H1 (cell line): ENCODE data around the gene RNASE3. TPM values are rescaled to one million over a fixed set of nuclear protein-coding genes. Genes with fewer than 3 reads are reported as not detected.
A peak's percentile ranks its signal among the peaks of the same experiment; 100 is the strongest.
"Not testable (repeated sequence)": the region's sequence is repeated elsewhere in the genome, so short reads cannot be mapped to it uniquely, and the experiment has no call there.

Experiments used
- CTCF ChIA-PET: fragments of 300-600 bp; sonication (Branson Sonifier 250); formaldehyde crosslinking; loops from one replicate; lab custom pipeline; 2021; ENCODE audit not compliant: partially characterized antibody; lab: Charles Lee
- POLR2A ChIA-PET: fragments of 300-600 bp; sonication (Branson Sonifier 250); formaldehyde crosslinking; loops from one replicate; lab custom pipeline; 2021; ENCODE audit warnings: inconsistent platforms; ENCODE audit not compliant: partially characterized antibody; lab: Charles Lee
- DNase-seq, 2 experiments: peaks; one replicate each; pipeline versions ENCODE4 v3.0.0 to v3.0.0-alpha.2; 2010 to 2022; ENCODE audit warnings: low spot score in 2 of 2, low read depth in 1 of 2, mixed read lengths in 1 of 2
- FAIRE-seq: peaks from 2 replicates; lab custom pipeline; 2011; peaks lifted over from hg19 to GRCh38; lab: Jason Lieb, UNC
- H2AFZ ChIP-seq: 2 replicates; pipeline ENCODE4 v1.8.1; 2012; ENCODE audit warnings: low read length, inconsistent platforms
- H2AK5ac ChIP-seq: 2 replicates; pipeline ENCODE4 v1.6.1; 2013; ENCODE audit warnings: low read depth, low read length
- H2BK120ac ChIP-seq: replicated peaks from 2 replicates; pipeline ENCODE3; 2013; ENCODE audit warnings: low read depth, low read length, inconsistent platforms
- H2BK12ac ChIP-seq: 2 replicates; pipeline ENCODE4 v1.6.1; 2013; ENCODE audit warnings: low read depth, low read length
- H2BK15ac ChIP-seq: 2 replicates; pipeline ENCODE4 v1.6.1; 2013; ENCODE audit warnings: low read length
- H2BK20ac ChIP-seq: 2 replicates; pipeline ENCODE4 v1.6.1; 2013; ENCODE audit warnings: low read length
- H2BK5ac ChIP-seq: 2 replicates; pipeline ENCODE4 v1.6.1; 2013; ENCODE audit warnings: low read depth, low read length
- H3K14ac ChIP-seq: 2 replicates; pipeline ENCODE4 v1.6.1; 2013; ENCODE audit warnings: inconsistent platforms; ENCODE audit not compliant: insufficient read length
- H3K18ac ChIP-seq: 2 replicates; pipeline ENCODE4 v1.6.1; 2013; ENCODE audit warnings: low read length; ENCODE audit errors: extremely low read depth
- H3K23ac ChIP-seq: 2 replicates; pipeline ENCODE4 v1.6.1; 2013; ENCODE audit warnings: inconsistent platforms; ENCODE audit not compliant: insufficient read length
- H3K23me2 ChIP-seq: 2 replicates; pipeline ENCODE4 v1.6.1; 2013; ENCODE audit warnings: low read depth, low read length
- H3K27ac ChIP-seq: 2 replicates; pipeline ENCODE4 v1.6.1; 2011; ENCODE audit warnings: low read depth, low read length, inconsistent platforms
- H3K27me3 ChIP-seq, 4 experiments: replicated peaks in 1 of 4; 1 replicate in 1 of 4; 2 replicates in 3 of 4; pipeline versions ENCODE4 v1.6.1 to v1.8.1; 2011 to 2013; ENCODE audit warnings: low read length in 3 of 4, mild to moderate bottlenecking in 3 of 4, inconsistent platforms in 2 of 4, mixed read lengths in 2 of 4, moderate library complexity in 1 of 4; ENCODE audit not compliant: control insufficient read depth in 3 of 4, insufficient read depth in 3 of 4; ENCODE audit errors: extremely low read depth in 1 of 4
- H3K36me3 ChIP-seq, 4 experiments: 2 replicates each; pipeline versions ENCODE4 v1.6.1 to v1.8.1; 2011 to 2013; ENCODE audit warnings: mild to moderate bottlenecking in 4 of 4, low read length in 3 of 4, moderate library complexity in 2 of 4, control low read depth in 1 of 4, inconsistent platforms in 1 of 4; ENCODE audit not compliant: insufficient read depth in 4 of 4, control insufficient read depth in 2 of 4
- H3K4ac ChIP-seq: replicated peaks from 2 replicates; pipeline ENCODE3; 2013; ENCODE audit warnings: low read length, low read depth, mixed read lengths, inconsistent platforms; ENCODE audit not compliant: insufficient read length
- H3K4me1 ChIP-seq, 4 experiments: replicated peaks in 1 of 4; 1 replicate in 1 of 4; 2 replicates in 3 of 4; pipeline versions ENCODE4 v1.6.1 to v1.8.1; 2011 to 2013; ENCODE audit warnings: low read length in 3 of 4, inconsistent platforms in 2 of 4, mixed read lengths in 1 of 4; ENCODE audit not compliant: insufficient read depth in 4 of 4, control insufficient read depth in 3 of 4
- H3K4me2 ChIP-seq, 2 experiments: 2 replicates each; pipeline versions ENCODE4 v1.6.1 to v1.8.1; 2011 to 2013; ENCODE audit warnings: low read depth in 2 of 2, low read length in 2 of 2, control low read depth in 1 of 2, inconsistent platforms in 1 of 2, mild to moderate bottlenecking in 1 of 2; ENCODE audit not compliant: insufficient read depth in 1 of 2
- H3K4me3 ChIP-seq, 4 experiments: fragments of 200-600, 300-600 bp in 1 of 4; sonication (generic), shearing (Covaris generic), sonication (Bioruptor Twin) in 1 of 4; 2 replicates each; pipeline versions ENCODE4 v1.5.1 to v1.8.1; 2011 to 2016; ENCODE audit warnings: low read length in 4 of 4, low read depth in 3 of 4, control low read depth in 2 of 4, inconsistent platforms in 2 of 4, mild to moderate bottlenecking in 2 of 4, mixed read lengths in 1 of 4, moderate library complexity in 1 of 4; ENCODE audit not compliant: insufficient read depth in 2 of 4; ENCODE audit errors: extremely low read depth in 1 of 4
- H3K56ac ChIP-seq: replicated peaks from 2 replicates; pipeline ENCODE3; 2013; ENCODE audit warnings: low read depth, mild to moderate bottlenecking, mixed read lengths, low read length, inconsistent platforms; ENCODE audit not compliant: insufficient read length
- H3K79me1 ChIP-seq: 2 replicates; pipeline ENCODE4 v1.6.1; 2013; ENCODE audit warnings: low read depth, low read length, control low read depth
- H3K79me2 ChIP-seq, 2 experiments: 2 replicates each; pipeline versions ENCODE4 v1.6.1 to v1.8.1; 2012 to 2013; ENCODE audit warnings: low read length in 2 of 2, mild to moderate bottlenecking in 2 of 2, inconsistent platforms in 1 of 2; ENCODE audit not compliant: insufficient read depth in 2 of 2, control insufficient read depth in 1 of 2
- H3K9ac ChIP-seq, 4 experiments: replicated peaks in 1 of 4; 1 replicate in 1 of 4; 2 replicates in 3 of 4; pipeline versions ENCODE4 v1.6.1 to v1.8.1; 2011 to 2013; ENCODE audit warnings: low read depth in 3 of 4, low read length in 3 of 4, control low read depth in 2 of 4, mild to moderate bottlenecking in 2 of 4, moderate library complexity in 2 of 4, inconsistent platforms in 1 of 4; ENCODE audit errors: extremely low read depth in 1 of 4
- H3K9me3 ChIP-seq, 2 experiments: 2 replicates each; pipeline versions ENCODE4 v1.6.1 to v1.8.1; 2012 to 2013; ENCODE audit warnings: mild to moderate bottlenecking in 2 of 2, moderate library complexity in 2 of 2, control low read depth in 1 of 2, inconsistent platforms in 1 of 2, low read depth in 1 of 2, low read length in 1 of 2, mixed read lengths in 1 of 2; ENCODE audit not compliant: insufficient read depth in 2 of 2
- H4K20me1 ChIP-seq, 2 experiments: replicated peaks in 1 of 2; 2 replicates each; pipeline versions ENCODE3 to v1.8.1; 2011 to 2013; ENCODE audit warnings: inconsistent platforms in 2 of 2, low read length in 2 of 2, mild to moderate bottlenecking in 1 of 2; ENCODE audit not compliant: insufficient read depth in 2 of 2, control insufficient read depth in 1 of 2
- H4K5ac ChIP-seq: 2 replicates; pipeline ENCODE4 v1.6.1; 2013; ENCODE audit warnings: low read length, low read depth, mixed read lengths, inconsistent platforms; ENCODE audit not compliant: insufficient read length
- H4K8ac ChIP-seq: 2 replicates; pipeline ENCODE4 v1.8.0; 2013; ENCODE audit warnings: mild to moderate bottlenecking, moderate library complexity, low read length, inconsistent platforms; ENCODE audit not compliant: insufficient read depth; ENCODE audit errors: extremely low read depth
- H4K91ac ChIP-seq: replicated peaks from 2 replicates; pipeline ENCODE3; 2013; ENCODE audit warnings: low read length, mixed read lengths, inconsistent platforms; ENCODE audit not compliant: insufficient read length
- WGBS, 2 experiments: shearing (Covaris generic) in 1 of 2; methylation state at CpG; one replicate each; pipeline versions ENCODE4 v1.1.6 to v1.1.7; 2013 to 2015; ENCODE audit warnings: low lambda C conversion rate in 2 of 2, mixed read lengths in 2 of 2, inconsistent platforms in 1 of 2, low coverage in 1 of 2, missing lambda C conversion rate in 1 of 2; ENCODE audit not compliant: insufficient replicate concordance in 2 of 2, insufficient coverage in 1 of 2, insufficient read length in 1 of 2; ENCODE audit errors: extremely low coverage in 1 of 2, missing lambda C conversion rate in 1 of 2; 5-methylcytosine and 5-hydroxymethylcytosine counted together
- polyA plus RNA-seq, 7 experiments: library from polyadenylated mRNA; depleted of rRNA in 3 of 7; stranded (reverse) in 5 of 7; unstranded in 2 of 7; fragments of >200 nt in 5 of 7; fragments of 200-250 nt in 2 of 7; gene quantifications; 1 replicate in 5 of 7; 2 replicates in 1 of 7; 4 replicates in 1 of 7; pipeline versions ENCODE4 v1.2.1 to v1.2.3, GENCODE V29; 2011 to 2013; ENCODE audit warnings: missing spikeins in 2 of 7, mixed read lengths in 2 of 7
- total RNA-seq: library from RNA; stranded (reverse); fragmentation: NEBNext Ultra II Directional; extraction: Animal tissue kit (Norgen Biotek cat#: 25700); gene quantifications from 2 replicates; pipeline ENCODE4 v1.2.1, GENCODE V29; 2021

The RNASE3 gene
- total and polyA plus RNA-seq, 2 of the 8 experiments (the other 6 are each of a cell fraction or from before 2014, with no cell fraction given): not detected

DNA sequence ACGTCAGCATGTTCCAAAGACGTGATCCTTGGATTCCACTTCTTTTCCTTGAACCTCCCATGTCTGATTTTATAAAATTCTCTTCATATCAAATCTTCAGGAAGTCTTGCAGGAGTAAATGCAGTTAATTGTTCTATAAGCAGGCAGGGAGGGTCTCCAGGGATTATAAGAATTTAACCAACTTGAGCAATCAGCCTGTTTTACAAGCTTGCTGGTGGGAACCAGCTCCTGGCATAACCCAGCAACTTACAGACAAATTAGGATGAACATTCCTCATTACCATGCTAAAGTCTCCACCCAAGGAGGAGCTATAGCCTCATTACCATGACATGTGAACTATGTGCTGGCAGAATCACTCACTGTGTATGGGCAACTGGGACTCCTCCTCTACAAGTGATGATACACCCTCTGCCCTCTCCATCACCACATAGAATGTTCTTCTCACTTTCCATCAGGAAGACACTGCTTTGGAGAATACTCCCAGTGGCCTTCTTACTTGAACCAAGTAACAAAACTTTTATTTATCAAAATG lies 32.6 kb downstream of the RNASE3 start:
- H2BK5ac ChIP-seq, H3K56ac ChIP-seq, H2AFZ ChIP-seq, H3K9ac ChIP-seq, H4K20me1 ChIP-seq, DNase-seq, H2AK5ac ChIP-seq, H3K27me3 ChIP-seq, H4K91ac ChIP-seq, H3K79me1 ChIP-seq, H3K4me3 ChIP-seq, H4K5ac ChIP-seq, H3K4me2 ChIP-seq, H3K27ac ChIP-seq, H2BK20ac ChIP-seq, H2BK15ac ChIP-seq, POLR2A ChIA-PET, H4K8ac ChIP-seq, H3K79me2 ChIP-seq, H3K4me1 ChIP-seq, H3K23ac ChIP-seq, H3K18ac ChIP-seq, H3K36me3 ChIP-seq, H2BK120ac ChIP-seq, H3K4ac ChIP-seq, H3K23me2 ChIP-seq, H3K14ac ChIP-seq, H2BK12ac ChIP-seq, H3K9me3 ChIP-seq: not testable (repeated sequence)
- CTCF ChIA-PET: interaction anchor here (1.4 kb wide), 1 partner anchor 10 kb away, joined by 4 read pairs; no protein-coding TSS in a partner anchor
- peak; percentile 81 for FAIRE-seq
- 38% methylated on average over 2 of the region's 2 CpGs; no CpG with 5 or more reads in 1 of the 2 experiments for WGBS, 2 experiments
